HCT116 (cell line): ENCODE data around the gene EGFL8.

ENCODE experiments used
- POLR2A ChIP-seq: IDR thresholded peaks from 2 replicates; pipeline ENCODE4 v1.7.0; 2011; ENCODE audit warnings: borderline replicate concordance; ENCODE audit not compliant: insufficient read depth, insufficient read length; ENCODE audit errors: extremely low read depth
- SP1 ChIP-seq: IDR thresholded peaks from 2 replicates; pipeline ENCODE4 v1.6.1; 2012; ENCODE audit warnings: low read depth
- TF ChIP-seq, protein P1 (sequence below), 3 experiments: fragments of 200-600 bp in 1 of 3; sonication (generic) in 1 of 3; IDR thresholded peaks in 2 of 3; conservative IDR thresholded peaks in 1 of 3; 2 replicates each; pipeline ENCODE4 v1.5.1; 2012 to 2017; ENCODE audit warnings: low read depth in 2 of 3, low read length in 2 of 3, antibody characterized with exemption in 1 of 3, borderline replicate concordance in 1 of 3, control low read depth in 1 of 3, mild to moderate bottlenecking in 1 of 3, mixed read lengths in 1 of 3, mixed run types in 1 of 3, moderate library complexity in 1 of 3; ENCODE audit not compliant: insufficient read depth in 1 of 3

DNA sequence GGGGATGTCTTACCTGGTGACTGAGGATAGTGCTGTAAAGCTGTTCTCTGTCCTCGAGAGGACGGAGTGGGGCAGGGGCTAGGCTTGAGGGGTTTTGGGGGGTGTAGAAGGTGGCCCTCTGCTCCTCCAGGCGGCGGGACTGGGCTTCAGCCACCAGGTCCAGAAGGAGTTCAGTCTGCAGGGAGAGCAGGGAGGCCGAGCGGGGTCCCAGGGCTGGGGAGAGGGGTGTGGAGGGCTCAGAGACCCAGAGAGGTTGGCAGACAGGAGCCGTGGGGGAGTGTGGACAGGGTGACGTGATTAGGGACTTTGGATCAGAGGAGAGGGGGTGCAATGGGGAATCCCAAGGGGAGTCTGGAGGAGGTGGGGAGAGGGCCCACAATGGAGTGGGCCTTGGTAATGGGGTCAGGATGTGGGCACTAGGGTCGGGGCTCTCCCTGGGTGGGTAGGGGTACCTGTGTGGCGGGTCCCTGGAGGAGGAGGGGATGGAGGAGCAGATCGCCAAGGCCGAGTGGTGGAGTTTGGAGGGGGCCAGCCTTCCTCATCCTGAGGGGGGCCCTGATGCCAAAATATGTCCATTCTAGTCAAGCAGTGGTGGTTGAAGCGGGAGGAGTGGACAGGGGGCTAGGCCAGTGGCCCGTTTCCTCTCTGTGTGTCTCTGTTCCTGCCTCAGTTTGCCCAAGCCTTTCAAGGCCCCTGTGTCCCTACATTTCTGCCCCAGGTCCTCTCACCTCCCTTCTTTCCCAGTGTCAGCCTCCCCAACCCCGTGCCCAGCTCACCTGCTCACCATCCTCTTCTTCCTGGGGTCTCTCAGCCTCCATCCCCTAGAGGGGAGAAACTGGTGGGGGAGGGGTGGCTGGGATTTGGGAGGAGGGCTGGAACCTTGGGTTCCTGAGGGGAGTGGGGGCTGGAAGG lies 27.6 kb downstream of the EGFL8 start:
- TF ChIP-seq, protein P1, sequence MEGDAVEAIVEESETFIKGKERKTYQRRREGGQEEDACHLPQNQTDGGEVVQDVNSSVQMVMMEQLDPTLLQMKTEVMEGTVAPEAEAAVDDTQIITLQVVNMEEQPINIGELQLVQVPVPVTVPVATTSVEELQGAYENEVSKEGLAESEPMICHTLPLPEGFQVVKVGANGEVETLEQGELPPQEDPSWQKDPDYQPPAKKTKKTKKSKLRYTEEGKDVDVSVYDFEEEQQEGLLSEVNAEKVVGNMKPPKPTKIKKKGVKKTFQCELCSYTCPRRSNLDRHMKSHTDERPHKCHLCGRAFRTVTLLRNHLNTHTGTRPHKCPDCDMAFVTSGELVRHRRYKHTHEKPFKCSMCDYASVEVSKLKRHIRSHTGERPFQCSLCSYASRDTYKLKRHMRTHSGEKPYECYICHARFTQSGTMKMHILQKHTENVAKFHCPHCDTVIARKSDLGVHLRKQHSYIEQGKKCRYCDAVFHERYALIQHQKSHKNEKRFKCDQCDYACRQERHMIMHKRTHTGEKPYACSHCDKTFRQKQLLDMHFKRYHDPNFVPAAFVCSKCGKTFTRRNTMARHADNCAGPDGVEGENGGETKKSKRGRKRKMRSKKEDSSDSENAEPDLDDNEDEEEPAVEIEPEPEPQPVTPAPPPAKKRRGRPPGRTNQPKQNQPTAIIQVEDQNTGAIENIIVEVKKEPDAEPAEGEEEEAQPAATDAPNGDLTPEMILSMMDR (IDR thresholded peaks at IDR 0.05 in 2 of 3, conservative IDR thresholded peaks at IDR 0.05 in 1 of 3; ENCODE audit: borderline replicate concordance in 1 of 3, insufficient read depth in 1 of 3, low read depth in 2 of 3, low read length in 2 of 3) = no peak
- TF ChIP-seq POLR2A (no peak), SP1 (no peak)
